Fibroblast of lung (primary cell): ENCODE measurements around the gene FKBP1A.

Experiments used
- CTCF ChIP-seq, 2 donors: IDR thresholded peaks in 1 of 2; conservative IDR thresholded peaks in 1 of 2; 1 replicate in 1 of 2; 2 replicates in 1 of 2; pipeline ENCODE4 v1.5.1; 2011 to 2012; ENCODE audit warnings: low read length in 2 of 2, control low read depth in 1 of 2, inconsistent platforms in 1 of 2, low read depth in 1 of 2, mild to moderate bottlenecking in 1 of 2
- EZH2 ChIP-seq: IDR thresholded peaks from 2 replicates; pipeline ENCODE4 v1.5.1; 2012; ENCODE audit warnings: low read length, control low read depth, mild to moderate bottlenecking; ENCODE audit errors: missing control alignments

- TF ChIP-seq CTCF (conservative IDR thresholded peaks at IDR 0.05 in 1 of 2, IDR thresholded peaks at IDR 0.05 in 1 of 2; ENCODE audit: low read depth in 1 of 2, low read length in 2 of 2) (no peak), EZH2 (no peak)
Measured at GRCh38 chr20:1320902-1321653, 71.8 kb downstream of the FKBP1A start.
